A549 (cell line): ENCODE results near the gene DERA.

Experiments used
- ATOH8 ChIP-seq: fragments of 250-450 bp; sonication (Bioruptor Pico); IDR thresholded peaks from 2 replicates; pipeline ENCODE4 v1.5.0; 2020; ENCODE audit warnings: low read depth, mild to moderate bottlenecking, moderate library complexity
- EHMT2 ChIP-seq: fragments of 200-600 bp; sonication (generic); IDR thresholded peaks from 2 replicates; pipeline ENCODE4 v1.6.1; 2016; ENCODE audit warnings: antibody characterized with exemption, low read depth, mild to moderate bottlenecking, moderate library complexity
- RAD21 ChIP-seq, 2 experiments: fragments of >200 bp in 1 of 2; sonication (Bioruptor Twin) in 1 of 2; formaldehyde crosslinking in 1 of 2; IDR thresholded peaks in 1 of 2; conservative IDR thresholded peaks in 1 of 2; 2 replicates in 1 of 2; 3 replicates in 1 of 2; pipeline ENCODE4 v1.6.1; 2012 to 2018; ENCODE audit warnings: inconsistent platforms in 1 of 2
- SMC3 ChIP-seq: fragments of >200 bp; sonication (Bioruptor Twin); formaldehyde crosslinking; IDR thresholded peaks from 3 replicates; pipeline ENCODE4 v1.6.1; 2018; ENCODE audit warnings: inconsistent platforms
- TF ChIP-seq, protein P1 (sequence below): fragments of >200 bp; sonication (Bioruptor Twin); formaldehyde crosslinking; IDR thresholded peaks from 3 replicates; pipeline ENCODE4 v1.5.1; 2016

DNA sequence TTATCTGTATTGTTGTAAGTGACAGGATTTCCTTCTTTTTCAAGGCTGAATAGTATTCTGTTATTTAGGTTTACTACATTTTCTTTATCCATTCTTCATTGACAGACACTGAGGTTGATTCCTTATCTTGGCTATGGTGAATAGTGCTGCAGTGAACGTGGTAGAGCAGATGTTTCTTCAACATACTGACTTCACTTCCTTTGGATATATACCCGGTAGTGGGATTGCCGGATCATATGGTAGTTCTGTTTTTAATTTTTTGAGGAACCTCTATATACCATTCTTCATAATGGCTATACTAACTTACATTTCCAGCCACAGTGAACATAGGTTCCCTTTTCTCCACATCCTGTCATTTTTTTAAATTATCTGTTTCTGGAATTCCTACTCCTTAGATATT lies 21.8 kb downstream of the DERA start:
- TF ChIP-seq RAD21 (conservative IDR thresholded peaks at IDR 0.05 in 1 of 2, IDR thresholded peaks at IDR 0.05 in 1 of 2) (no peak), SMC3 (no peak), ATOH8 (CRISPR knock-in tag) (no peak), EHMT2 (no peak)
- TF ChIP-seq, protein P1, sequence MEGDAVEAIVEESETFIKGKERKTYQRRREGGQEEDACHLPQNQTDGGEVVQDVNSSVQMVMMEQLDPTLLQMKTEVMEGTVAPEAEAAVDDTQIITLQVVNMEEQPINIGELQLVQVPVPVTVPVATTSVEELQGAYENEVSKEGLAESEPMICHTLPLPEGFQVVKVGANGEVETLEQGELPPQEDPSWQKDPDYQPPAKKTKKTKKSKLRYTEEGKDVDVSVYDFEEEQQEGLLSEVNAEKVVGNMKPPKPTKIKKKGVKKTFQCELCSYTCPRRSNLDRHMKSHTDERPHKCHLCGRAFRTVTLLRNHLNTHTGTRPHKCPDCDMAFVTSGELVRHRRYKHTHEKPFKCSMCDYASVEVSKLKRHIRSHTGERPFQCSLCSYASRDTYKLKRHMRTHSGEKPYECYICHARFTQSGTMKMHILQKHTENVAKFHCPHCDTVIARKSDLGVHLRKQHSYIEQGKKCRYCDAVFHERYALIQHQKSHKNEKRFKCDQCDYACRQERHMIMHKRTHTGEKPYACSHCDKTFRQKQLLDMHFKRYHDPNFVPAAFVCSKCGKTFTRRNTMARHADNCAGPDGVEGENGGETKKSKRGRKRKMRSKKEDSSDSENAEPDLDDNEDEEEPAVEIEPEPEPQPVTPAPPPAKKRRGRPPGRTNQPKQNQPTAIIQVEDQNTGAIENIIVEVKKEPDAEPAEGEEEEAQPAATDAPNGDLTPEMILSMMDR, result no peak
